SKM-1 (cell line): Measurements from ENCODE around the gene CASP7.

Source experiments
- DNase-seq: peaks from one replicate; lab custom pipeline; 2025; ENCODE audit not compliant: unreplicated experiment; lab: John Stamatoyannopoulos, UW

The CASP7 gene

DNA sequence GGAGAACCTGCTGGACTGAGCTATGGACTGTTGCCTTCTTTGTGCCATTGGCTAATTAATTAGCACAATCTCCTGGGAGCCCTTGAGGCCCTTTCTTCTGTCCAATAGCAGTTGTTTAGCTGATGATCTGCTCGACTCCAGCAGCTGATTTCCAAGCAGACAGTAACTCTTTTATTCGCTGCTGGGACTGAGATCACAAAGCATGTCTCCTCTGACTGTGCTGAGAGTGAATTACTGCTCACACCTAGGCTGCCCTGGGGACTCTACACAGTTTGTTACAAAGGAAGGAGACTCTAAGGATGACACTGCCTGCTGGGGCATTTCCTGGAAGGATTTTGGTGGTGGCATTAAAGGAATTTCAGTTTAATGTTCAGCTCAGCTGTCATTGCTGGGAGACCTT is 31.4 kb downstream of the CASP7 start:
- DNase-seq = no peak

DNA sequence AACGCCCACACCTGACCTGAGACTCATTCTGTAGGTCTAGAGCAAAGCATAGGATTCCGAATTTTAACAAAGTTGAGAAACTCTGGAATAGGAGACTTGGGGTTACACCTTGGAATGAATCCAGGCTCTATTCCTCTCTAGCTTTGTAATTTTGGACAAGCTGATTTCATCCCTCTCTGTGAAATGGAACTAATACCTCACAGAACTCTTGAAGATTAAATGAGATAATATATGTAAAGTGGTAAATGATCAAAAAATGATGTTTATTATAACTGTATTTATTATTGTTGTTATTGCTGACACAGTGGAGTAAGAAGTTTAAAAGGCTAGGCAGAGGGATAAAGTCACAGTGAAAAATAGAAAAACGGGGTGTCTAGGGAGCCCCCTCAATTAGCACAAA is 32.3 kb downstream of the CASP7 start:
- DNase-seq = no peak

DNA sequence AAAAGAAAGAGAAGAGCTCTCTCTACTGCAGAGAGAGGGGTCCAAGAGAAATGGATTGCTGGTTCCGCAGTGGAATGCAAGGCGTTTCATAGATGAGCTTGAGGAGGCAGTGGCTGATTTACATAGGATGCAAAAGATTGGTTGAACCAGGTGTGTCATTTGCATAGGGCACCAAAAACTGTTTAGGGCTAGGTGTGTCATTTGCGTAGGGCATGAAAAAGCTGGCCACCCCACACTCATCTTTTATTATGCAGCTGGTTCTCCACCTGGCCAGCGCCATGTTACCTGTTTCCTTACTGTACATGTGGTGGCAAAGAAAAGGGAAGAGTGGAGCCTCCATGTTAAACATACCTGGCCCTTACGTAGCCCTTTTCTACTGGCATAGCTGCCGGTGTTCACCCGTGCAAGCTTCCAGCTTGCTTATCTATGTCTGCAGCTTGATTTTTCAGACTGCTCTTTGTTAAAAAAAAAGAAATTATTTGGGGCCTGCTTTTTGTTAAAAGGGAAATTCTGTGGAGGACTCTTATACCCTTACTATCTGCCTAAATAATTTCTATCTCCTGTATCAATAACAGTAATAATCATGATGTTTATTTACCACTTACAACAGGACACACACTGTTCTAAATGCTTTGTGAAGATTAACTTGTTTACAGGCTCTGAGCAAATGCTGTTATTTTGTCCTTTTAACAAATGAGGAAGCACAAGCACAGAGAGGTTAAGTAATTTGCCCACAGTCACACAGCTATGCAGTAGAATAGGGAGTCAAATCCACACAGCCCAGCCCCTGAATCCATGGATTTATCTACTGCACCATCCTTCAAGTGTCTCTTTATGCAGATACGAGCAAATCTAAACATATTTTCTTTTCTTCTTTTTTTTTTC is 33.3 kb downstream of the CASP7 start:
- no peak for DNase-seq

DNA sequence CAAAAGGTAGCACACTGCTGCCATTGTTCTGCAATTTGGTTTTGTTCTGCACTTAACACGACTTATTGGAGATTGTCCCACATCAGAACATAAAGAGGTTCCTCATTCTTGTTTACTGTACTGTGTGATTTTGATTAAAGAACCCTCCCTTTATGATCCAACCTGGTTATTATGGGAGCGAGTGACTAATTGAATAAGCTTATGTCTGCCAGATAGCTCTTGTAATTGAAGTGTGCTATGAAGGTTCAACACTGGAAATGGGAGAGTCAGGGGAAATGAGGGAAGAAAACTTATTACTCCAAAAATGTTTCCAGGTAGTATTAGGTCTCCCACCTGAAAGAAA is 33.9 kb downstream of the CASP7 start:
- DNase-seq = no peak

DNA sequence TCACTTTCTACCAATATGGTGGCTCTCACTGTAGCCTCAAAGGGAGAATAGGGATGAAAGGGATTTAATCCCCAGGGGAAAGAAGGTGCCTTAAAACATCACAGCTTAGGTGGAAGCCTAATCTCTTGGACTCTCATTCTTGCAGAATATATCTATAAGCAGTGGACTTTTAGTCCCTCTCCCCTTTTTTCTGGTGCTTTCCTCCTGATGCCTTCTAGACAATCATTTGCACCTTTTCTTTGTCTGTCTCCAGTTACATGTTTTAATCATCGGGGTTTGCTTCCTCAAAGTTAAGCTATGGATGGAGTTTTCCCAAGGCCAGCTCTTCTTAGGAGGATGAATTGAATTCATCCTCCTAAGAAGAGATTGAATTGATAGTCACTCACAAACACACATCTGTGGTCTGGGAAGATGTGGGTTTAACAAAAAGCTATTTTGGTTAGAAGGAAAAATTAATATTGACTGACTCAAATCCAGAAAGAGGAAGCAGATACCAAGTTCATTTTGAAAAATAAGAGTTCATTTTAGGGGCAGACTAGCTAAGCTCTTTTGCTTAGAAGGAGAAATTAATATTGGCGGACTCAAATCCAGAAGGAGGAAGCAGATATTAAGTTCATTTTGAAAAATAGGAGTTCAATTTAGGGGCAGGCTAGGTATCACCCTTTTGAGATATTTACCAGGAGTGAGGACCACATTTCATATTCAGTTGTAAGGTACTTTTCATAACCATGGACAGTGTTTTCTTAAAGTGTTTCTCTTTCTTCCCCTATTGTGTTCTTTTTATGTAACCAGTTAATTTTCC is 36.6 kb downstream of the CASP7 start:
- DNase-seq = no peak

DNA sequence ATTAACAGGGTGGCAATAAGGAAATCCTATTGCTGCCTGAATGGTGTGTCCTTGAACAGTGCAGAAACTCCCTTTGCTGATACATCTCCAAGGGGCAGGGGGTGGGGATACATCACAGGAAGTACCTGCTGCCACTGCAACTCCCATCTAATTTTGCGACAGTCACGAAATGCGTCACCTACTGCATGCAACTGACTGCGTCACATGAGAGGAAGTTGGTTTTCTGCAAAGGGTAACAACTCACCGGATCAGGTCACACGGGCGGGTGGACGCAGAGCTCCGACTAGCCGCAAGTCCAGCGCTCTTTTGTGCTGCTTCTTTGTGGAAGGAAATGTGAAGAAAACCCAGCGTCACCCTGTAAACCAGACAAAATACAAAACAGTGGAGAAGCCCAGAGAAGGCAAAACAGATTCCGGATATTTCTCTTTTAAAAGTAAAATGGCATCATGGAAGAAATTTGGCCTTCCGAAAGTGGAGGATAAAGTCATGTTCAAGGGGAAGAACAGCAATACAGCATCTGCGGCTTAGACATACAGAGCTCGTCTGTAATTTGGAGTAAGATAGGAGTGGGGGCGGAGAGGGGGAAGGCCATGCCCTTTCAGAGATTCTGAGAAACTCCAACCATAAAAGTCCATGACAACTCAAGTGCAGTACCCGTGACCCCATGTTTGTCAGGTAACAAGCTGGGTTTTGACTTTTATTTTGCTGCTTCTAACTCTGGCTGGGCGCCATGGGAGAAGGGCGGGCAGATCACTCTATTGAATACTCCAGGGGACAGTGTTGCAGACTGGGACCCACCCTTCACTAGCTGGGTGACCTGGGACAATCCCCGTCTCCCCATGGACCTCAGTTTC is 39.5 kb downstream of the CASP7 start:
- DNase-seq = no peak

DNA sequence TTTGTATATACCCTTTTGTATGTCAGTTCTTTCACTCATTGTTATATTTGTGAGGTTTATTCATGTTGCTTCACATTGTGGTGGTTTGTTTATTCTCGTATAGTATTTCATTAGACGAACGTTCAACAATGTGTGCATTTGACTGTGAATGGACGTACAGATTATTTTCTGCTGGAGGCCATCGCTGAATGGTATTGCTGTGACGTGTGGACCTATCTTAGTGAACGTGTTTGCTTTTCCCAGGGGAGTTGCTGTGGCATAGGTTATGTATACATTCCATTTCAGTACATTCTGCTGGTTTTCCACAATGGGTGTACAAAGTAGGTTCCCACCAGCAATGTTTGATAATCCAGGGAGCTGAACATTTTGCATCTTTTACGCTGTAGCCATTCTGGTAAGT is 40.7 kb downstream of the CASP7 start:
- no peak for DNase-seq

DNA sequence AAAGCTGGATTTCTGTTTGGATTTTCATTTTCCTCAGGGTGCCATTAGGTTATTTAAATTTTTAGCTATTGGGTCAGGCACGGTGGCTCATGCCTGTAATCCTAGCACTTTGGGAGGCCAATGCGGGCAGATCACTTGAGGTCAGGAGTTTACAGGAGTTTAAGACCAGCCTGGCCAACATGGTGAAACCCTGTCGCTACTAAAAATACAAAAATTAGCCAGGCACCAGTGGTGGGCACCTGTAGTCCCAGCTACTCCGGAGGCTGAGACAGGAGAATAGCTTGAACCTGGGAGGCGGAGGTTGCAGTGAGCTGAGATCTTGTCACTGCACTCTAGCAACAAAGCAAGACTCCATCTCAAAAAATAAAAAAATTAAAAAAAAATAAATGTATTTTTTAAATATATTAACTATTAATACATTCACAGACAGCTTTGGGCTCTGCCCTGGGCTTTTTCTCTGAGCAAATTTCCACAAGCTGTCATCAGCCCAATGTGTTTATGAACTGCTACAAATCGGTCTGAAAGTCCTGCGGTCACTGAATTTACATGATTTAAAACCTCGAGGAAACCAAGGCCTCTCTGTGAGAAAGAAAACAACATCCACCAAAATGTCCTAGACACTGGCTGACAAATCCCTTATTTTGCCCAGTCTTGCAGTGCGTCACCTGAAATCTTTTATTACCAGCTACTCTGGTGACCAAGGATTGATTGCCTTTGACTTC is 52.6 kb downstream of the CASP7 start:
- no peak for DNase-seq

DNA sequence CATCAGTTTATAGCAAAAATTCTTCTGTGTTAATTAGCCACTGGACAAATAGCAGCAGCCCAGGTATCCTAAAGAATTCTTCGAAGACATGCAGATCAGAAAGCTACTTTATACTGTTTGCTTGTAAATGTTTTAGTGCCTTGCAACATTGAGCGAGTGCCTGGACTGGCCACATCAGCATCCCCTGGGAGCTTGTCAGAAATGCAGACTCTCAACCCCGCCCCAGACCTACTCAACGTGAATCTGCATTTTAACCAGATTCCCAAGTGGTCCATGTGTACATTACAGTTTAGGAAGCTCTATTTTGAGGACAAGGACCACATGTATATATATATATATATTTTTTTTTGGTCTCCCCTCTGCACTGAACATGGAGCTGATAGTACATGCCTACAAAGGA is 53.3 kb downstream of the CASP7 start:
- DNase-seq = no peak

DNA sequence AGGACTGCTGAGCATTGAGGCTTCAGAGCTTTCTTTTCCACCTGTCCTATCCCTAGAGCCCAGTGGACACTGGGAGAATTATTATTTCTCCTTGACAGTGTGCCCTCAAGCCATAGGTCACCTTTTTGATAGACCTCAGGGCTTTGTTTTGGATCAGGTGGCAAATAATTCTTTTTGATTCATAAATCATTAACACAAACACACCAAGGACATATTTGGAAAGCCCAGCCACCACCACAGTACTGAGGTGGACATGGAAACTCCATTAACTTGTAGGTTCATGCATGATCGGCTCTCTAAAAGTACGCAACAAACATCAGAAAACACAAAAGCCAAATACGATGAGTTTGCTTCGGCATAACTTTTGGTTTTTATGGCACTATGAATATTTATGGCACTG is 53.9 kb downstream of the CASP7 start:
- no peak for DNase-seq

DNA sequence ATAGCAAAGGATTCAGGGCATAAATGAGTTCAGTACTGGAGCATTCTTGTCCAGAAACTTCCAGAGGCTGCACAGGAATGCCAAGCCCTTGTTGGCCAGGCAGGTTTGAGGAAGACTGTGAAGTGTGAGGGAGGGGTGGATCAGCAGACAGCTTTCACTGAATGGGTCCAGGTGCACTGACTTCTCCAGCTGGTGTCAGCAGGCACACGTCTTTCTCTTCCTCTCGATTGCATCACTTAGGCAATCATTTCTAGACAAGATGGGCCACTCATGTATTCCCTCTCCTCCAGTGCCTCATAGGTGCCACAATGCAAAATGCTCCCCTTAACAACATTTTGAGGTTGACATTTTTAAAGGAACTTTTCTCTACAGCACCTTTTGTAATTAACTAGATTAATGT is 56.2 kb downstream of the CASP7 start:
- no peak for DNase-seq

DNA sequence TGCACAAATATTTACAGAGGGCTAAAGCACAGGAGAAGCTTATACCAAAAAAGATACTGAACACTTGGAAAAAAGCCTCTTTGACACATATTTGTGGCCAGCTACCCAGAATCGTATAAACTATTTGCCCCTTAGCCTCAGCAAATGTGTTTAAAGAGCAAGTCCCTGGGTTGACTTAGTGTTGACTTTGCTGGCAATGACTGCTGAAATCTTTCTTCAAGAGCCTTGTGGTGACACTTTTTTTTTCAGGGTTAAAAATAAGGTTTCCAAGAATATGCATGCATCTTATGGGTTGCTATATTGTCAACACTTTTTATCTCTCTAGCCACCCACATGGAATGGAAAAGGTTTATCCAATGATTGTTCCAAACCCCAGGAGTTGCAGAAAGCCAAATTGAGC is 56.9 kb downstream of the CASP7 start:
- no peak for DNase-seq

DNA sequence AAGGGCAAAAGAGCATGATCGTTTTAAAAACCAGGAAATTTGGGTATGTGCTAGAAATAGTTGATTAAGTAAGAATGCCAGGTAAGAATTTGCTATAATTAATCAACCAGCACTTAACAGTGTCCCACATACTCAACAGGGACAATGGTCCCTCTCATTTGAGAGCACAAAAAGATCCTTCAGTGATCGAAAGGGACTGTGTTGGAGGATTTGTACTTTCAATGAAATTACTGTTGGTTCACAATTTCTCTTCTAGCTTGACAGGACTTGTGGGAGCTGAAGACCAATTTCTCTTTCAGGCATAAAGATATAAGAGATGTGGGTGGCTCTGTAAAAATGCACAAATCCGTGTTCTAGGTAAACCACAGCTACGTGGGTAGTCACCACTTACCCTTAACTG is 59.3 kb downstream of the CASP7 start:
- no peak for DNase-seq

DNA sequence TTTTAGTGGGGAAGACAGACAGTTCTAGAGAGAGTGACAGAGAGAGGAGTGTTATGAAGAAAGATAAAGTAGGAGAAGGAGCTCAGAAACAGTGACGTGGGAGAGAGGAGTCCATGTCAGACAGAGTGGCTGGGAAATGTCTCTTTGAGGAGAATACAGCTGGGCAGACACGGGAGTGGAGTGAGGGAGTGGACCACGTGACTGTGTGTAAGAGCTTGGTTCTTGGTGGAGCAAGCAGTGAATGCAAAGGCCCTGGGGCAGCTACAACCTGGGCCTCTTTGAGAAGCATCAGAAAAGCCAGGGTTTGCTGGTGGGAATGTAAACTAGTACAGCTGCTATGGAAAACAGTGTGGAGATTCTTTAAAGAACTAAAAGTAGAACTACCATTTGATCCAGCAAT is 59.9 kb downstream of the CASP7 start:
- no peak for DNase-seq

DNA sequence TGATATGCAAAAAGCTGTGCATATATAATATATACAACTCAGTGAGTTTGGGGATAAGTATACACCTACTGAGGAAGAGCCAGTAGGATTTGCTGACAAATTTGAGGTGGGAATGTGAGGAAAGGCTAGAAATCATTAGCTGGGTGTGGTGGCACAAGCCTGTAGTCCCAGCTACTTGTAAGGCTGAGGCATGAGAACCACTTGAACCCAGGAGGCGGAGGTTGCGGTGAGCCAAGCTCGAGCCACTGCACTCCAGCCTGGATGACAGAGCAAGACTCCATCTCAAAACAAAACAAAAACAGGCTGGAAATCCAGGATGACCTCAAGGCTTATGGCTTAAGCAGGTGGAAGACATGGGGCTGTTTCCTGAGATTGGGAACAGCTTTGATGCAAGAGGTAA is 61.1 kb downstream of the CASP7 start:
- DNase-seq = no peak

DNA sequence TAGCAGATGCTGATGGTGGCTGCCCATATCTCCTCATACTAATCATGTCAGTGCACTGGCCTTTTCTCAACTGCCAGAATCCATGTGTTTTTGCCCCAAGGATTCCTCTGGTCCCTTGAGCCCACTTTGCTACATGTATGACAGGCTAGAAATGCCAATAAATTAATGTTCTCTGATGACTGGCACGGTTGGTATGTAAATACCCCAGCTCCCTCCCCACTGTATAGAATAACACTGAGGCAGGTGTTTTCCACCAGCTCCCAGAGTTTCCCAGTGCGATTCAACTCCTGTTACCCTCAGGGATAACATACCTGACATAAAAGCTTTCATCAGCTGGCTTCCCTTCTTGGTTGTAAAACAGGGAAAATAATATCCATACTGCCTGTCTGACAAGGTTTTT is 62.8 kb downstream of the CASP7 start:
- DNase-seq = no peak

DNA sequence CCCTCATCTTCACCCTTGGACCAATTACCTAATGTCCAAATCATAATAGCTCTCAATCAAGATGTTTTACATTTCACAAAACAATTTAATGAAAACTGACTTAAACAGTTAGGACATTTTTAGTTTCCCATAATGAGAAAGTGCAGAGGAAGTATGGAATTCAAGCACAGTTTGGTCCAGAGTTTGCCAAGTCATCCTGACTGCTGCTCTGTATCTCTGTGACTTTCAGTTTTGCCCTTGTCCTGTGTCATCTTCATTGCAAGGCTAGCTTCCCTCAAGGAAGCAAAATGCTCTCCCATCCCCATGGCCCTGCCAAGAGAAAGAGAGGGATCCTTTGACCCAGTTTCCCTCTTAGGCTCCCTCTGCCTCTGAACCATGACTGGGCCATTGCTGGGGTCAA is 63.9 kb downstream of the CASP7 start:
- DNase-seq = no peak

DNA sequence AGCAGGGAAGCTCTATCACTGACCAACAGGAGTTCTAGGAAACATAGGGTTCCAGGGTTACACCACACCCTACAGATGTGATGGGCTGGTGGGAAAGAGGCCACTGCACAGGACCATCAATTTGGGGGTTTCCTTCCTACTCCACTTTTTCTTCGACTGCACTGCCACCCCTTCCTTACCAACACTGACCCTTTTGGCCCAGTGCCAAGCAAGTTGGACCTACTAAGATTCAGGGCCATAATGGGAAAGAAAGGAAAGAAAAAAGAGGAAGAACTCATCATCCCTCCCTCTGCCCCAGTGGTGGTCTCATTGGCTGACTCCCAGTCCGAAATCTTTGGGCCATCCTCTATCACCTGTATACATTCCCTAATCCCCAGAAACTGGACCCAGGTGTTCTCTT is 65.7 kb downstream of the CASP7 start:
- no peak for DNase-seq

DNA sequence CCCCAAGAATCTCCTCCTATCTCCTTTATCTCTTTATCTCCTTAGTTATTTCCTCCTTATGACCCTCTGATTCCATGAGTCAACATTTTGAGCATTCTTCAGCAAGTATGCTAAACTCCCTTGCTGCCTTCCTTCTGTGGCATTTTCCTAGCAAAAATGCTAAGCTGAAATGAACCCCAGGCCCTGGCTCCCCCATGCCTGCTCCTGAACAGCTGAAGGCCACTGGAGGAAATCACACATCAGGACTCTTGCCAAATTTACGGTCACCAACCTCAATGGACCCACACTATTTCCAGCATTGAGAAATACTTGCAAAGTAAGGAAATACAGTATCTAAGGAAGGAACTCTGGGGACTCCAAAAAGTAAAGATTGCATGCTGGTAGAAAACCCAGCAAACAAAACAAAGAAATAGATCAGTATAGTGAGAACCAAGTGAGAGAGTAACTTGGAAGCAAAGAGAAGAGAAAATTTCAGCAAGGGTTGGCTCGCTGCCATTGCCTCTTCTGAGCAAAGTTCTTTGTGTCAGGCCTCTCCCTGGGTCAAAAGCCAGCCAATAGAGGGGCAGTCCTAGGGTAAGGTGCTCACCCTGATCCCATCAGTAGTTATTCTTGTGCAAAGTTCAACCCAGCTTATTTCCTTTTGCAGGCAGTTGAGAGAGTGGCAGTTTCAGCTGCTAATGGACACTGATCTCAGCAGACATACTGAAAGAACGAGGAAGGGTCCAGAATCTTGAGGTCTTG is 66.7 kb downstream of the CASP7 start:
- DNase-seq = no peak

DNA sequence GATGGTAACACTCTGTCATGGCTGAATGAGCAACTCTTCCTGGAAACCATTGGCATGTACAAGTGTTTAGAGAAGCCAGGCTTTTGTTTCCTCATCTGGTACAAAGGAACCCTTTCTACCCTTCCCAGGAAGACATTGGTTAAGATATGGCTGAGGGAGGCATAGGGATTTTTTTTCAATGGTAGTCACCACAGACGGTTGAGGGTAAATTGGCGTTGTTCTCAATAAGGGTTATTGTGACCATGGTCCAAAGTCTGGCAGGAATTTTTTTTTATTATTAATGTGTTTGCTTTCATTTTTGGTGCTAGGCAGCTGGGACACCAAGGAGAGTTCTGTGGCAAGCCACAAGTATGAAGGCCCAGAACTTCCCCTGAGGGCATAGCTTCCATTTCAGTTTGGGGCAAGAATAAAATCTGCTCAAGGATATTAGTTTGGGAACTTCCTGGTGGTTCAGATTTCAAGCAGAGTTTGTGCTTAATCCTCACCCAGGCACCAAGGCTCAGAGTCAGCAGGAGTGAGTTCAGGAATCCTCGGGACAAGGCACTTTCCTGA is 71.5 kb downstream of the CASP7 start, which contains the start of gene PLEKHS1:
Gene PLEKHS1, plus strand, starts transcription at position 502 of the 552 bp plus-strand sequence. CDS start 3,596 bp downstream, outside the sequence.
- no peak for DNase-seq
